H1 (cell line): ENCODE data around the gene SYNE4. TPM values are rescaled to one million over a fixed set of nuclear protein-coding genes. Genes with fewer than 3 reads are reported as not detected.

Source experiments
- CEBPB ChIP-seq: IDR thresholded peaks from 2 replicates; pipeline ENCODE4 v1.6.1; 2012; ENCODE audit warnings: low read depth, low read length
- CHD1 ChIP-seq: IDR thresholded peaks from 2 replicates; pipeline ENCODE4 v1.6.1; 2012; ENCODE audit warnings: low read depth, low read length, improper control_type of control experiment
- EZH2 ChIP-seq: fragments of 200-600 bp; sonication (generic); IDR thresholded peaks from 2 replicates; pipeline ENCODE4 v1.7.1; 2012; ENCODE audit warnings: low read depth, mild to moderate bottlenecking, moderate library complexity, low read length, inconsistent platforms; ENCODE audit not compliant: severe bottlenecking
- HDAC6 ChIP-seq: IDR thresholded peaks from one replicate; pipeline ENCODE4 v1.7.1; 2012; ENCODE audit warnings: low read depth, mild to moderate bottlenecking, inconsistent platforms, low read length, moderate library complexity
- JUND ChIP-seq: IDR thresholded peaks from 2 replicates; pipeline ENCODE4 v1.6.1; 2011; ENCODE audit warnings: mild to moderate bottlenecking, improper control_type of control experiment, low read length
- KDM1A ChIP-seq: fragments of 200-600, 300-600 bp; sonication (generic); IDR thresholded peaks from 2 replicates; pipeline ENCODE4 v1.7.1; 2016; ENCODE audit warnings: mild to moderate bottlenecking, low read length, borderline replicate concordance
- KDM5A ChIP-seq: fragments of 200-600 bp; IDR thresholded peaks from 2 replicates; pipeline ENCODE4 v1.7.1; 2012; ENCODE audit warnings: mild to moderate bottlenecking, low read length, inconsistent platforms, mixed read lengths
- POU5F1 ChIP-seq: IDR thresholded peaks from 2 replicates; pipeline ENCODE4 v1.6.1; 2011; ENCODE audit warnings: low read depth, mild to moderate bottlenecking, low read length, moderate library complexity
- polyA plus RNA-seq, 7 experiments: library from polyadenylated mRNA; depleted of rRNA in 3 of 7; stranded (reverse) in 5 of 7; unstranded in 2 of 7; fragments of >200 nt in 5 of 7; fragments of 200-250 nt in 2 of 7; gene quantifications; 1 replicate in 5 of 7; 2 replicates in 1 of 7; 4 replicates in 1 of 7; pipeline versions ENCODE4 v1.2.1 to v1.2.3, GENCODE V29; 2011 to 2013; ENCODE audit warnings: missing spikeins in 2 of 7, mixed read lengths in 2 of 7
- total RNA-seq: library from RNA; stranded (reverse); fragmentation: NEBNext Ultra II Directional; extraction: Animal tissue kit (Norgen Biotek cat#: 25700); gene quantifications from 2 replicates; pipeline ENCODE4 v1.2.1, GENCODE V29; 2021
- TF ChIP-seq, protein P1 (sequence below): fragments of 300-600 bp; sonication (generic); IDR thresholded peaks from 2 replicates; pipeline ENCODE4 v1.7.1; 2012; ENCODE audit warnings: low read length, moderate library complexity, mild to moderate bottlenecking, inconsistent platforms; ENCODE audit not compliant: insufficient replicate concordance
- TF ChIP-seq, protein P2 (sequence below): IDR thresholded peaks from 2 replicates; pipeline ENCODE4 v1.6.1; 2012; ENCODE audit warnings: inconsistent platforms

Gene SYNE4
- total and polyA plus RNA-seq, 2 of the 8 experiments (the other 6 are each of a cell fraction or from before 2014, with no cell fraction given) = 20.8 to 22.6 TPM

DNA sequence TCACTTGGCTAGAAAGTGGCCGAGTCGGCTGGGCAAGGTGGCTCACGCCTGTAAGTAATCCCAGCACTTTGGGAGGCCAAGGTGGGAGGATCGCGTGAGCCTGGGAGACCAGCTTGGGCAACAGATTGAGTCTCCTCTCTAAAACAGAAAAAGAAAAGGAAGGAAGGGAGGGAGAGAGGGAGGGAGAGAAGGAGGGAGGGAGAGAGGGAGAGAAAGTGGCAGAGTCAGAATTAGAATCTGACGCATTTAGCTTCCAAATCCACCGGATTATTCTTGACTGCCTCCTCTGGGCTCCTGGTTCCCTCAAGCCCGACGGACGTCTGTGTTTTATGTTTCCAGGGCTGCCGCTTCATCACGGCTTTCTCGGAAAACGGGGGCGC is 50.0 kb downstream of the SYNE4 start (continued):
- TF ChIP-seq, protein P1, sequence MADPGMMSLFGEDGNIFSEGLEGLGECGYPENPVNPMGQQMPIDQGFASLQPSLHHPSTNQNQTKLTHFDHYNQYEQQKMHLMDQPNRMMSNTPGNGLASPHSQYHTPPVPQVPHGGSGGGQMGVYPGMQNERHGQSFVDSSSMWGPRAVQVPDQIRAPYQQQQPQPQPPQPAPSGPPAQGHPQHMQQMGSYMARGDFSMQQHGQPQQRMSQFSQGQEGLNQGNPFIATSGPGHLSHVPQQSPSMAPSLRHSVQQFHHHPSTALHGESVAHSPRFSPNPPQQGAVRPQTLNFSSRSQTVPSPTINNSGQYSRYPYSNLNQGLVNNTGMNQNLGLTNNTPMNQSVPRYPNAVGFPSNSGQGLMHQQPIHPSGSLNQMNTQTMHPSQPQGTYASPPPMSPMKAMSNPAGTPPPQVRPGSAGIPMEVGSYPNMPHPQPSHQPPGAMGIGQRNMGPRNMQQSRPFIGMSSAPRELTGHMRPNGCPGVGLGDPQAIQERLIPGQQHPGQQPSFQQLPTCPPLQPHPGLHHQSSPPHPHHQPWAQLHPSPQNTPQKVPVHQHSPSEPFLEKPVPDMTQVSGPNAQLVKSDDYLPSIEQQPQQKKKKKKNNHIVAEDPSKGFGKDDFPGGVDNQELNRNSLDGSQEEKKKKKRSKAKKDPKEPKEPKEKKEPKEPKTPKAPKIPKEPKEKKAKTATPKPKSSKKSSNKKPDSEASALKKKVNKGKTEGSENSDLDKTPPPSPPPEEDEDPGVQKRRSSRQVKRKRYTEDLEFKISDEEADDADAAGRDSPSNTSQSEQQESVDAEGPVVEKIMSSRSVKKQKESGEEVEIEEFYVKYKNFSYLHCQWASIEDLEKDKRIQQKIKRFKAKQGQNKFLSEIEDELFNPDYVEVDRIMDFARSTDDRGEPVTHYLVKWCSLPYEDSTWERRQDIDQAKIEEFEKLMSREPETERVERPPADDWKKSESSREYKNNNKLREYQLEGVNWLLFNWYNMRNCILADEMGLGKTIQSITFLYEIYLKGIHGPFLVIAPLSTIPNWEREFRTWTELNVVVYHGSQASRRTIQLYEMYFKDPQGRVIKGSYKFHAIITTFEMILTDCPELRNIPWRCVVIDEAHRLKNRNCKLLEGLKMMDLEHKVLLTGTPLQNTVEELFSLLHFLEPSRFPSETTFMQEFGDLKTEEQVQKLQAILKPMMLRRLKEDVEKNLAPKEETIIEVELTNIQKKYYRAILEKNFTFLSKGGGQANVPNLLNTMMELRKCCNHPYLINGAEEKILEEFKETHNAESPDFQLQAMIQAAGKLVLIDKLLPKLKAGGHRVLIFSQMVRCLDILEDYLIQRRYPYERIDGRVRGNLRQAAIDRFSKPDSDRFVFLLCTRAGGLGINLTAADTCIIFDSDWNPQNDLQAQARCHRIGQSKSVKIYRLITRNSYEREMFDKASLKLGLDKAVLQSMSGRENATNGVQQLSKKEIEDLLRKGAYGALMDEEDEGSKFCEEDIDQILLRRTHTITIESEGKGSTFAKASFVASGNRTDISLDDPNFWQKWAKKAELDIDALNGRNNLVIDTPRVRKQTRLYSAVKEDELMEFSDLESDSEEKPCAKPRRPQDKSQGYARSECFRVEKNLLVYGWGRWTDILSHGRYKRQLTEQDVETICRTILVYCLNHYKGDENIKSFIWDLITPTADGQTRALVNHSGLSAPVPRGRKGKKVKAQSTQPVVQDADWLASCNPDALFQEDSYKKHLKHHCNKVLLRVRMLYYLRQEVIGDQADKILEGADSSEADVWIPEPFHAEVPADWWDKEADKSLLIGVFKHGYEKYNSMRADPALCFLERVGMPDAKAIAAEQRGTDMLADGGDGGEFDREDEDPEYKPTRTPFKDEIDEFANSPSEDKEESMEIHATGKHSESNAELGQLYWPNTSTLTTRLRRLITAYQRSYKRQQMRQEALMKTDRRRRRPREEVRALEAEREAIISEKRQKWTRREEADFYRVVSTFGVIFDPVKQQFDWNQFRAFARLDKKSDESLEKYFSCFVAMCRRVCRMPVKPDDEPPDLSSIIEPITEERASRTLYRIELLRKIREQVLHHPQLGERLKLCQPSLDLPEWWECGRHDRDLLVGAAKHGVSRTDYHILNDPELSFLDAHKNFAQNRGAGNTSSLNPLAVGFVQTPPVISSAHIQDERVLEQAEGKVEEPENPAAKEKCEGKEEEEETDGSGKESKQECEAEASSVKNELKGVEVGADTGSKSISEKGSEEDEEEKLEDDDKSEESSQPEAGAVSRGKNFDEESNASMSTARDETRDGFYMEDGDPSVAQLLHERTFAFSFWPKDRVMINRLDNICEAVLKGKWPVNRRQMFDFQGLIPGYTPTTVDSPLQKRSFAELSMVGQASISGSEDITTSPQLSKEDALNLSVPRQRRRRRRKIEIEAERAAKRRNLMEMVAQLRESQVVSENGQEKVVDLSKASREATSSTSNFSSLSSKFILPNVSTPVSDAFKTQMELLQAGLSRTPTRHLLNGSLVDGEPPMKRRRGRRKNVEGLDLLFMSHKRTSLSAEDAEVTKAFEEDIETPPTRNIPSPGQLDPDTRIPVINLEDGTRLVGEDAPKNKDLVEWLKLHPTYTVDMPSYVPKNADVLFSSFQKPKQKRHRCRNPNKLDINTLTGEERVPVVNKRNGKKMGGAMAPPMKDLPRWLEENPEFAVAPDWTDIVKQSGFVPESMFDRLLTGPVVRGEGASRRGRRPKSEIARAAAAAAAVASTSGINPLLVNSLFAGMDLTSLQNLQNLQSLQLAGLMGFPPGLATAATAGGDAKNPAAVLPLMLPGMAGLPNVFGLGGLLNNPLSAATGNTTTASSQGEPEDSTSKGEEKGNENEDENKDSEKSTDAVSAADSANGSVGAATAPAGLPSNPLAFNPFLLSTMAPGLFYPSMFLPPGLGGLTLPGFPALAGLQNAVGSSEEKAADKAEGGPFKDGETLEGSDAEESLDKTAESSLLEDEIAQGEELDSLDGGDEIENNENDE = no peak
- TF ChIP-seq POU5F1 = no peak
- TF ChIP-seq EZH2 = no peak
- TF ChIP-seq, protein P2, sequence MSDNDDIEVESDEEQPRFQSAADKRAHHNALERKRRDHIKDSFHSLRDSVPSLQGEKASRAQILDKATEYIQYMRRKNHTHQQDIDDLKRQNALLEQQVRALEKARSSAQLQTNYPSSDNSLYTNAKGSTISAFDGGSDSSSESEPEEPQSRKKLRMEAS = no peak
- no peak for TF ChIP-seq HDAC6
- TF ChIP-seq KDM5A = no peak
- TF ChIP-seq JUND = no peak
- TF ChIP-seq CEBPB = no peak
- no peak for TF ChIP-seq CHD1
- TF ChIP-seq KDM1A = no peak
